NB4 (cell line): ENCODE data around the gene ST8SIA5.

Experiments used
- POLR2A ChIP-seq: IDR thresholded peaks from 2 replicates; pipeline ENCODE4 v1.6.1; 2011; ENCODE audit warnings: mild to moderate bottlenecking; ENCODE audit not compliant: insufficient read length; ENCODE audit errors: extremely low read depth
- TF ChIP-seq, protein P1 (sequence below): IDR thresholded peaks from 2 replicates; pipeline ENCODE4 v1.6.1; 2011; ENCODE audit warnings: low read depth, low read length
- TF ChIP-seq, protein P2 (sequence below): IDR thresholded peaks from one replicate; pipeline ENCODE4 v1.5.1; 2012; ENCODE audit warnings: low read depth, low read length

DNA sequence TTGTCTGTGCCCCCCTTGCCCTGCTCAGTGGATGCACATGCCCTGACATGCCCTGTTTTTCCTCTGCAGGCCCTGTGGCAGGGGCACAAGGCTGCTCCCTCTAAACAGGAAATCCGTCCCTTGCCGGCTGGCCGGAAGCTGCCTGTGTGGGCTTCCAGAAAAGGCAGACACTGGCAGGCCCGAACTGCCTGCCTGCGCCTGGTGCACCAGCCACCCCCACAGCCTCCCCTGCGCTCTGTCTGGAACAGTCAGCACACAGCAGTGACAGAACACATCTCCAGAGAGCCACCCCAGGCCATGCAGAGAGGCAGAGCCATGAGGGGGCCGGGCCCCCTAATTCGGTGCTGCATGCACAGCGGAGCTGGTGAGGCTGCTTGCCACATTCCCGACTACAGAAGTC is 133.3 kb downstream of the ST8SIA5 start:
- TF ChIP-seq, protein P1, sequence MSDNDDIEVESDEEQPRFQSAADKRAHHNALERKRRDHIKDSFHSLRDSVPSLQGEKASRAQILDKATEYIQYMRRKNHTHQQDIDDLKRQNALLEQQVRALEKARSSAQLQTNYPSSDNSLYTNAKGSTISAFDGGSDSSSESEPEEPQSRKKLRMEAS, result no peak
- TF ChIP-seq, protein P2, sequence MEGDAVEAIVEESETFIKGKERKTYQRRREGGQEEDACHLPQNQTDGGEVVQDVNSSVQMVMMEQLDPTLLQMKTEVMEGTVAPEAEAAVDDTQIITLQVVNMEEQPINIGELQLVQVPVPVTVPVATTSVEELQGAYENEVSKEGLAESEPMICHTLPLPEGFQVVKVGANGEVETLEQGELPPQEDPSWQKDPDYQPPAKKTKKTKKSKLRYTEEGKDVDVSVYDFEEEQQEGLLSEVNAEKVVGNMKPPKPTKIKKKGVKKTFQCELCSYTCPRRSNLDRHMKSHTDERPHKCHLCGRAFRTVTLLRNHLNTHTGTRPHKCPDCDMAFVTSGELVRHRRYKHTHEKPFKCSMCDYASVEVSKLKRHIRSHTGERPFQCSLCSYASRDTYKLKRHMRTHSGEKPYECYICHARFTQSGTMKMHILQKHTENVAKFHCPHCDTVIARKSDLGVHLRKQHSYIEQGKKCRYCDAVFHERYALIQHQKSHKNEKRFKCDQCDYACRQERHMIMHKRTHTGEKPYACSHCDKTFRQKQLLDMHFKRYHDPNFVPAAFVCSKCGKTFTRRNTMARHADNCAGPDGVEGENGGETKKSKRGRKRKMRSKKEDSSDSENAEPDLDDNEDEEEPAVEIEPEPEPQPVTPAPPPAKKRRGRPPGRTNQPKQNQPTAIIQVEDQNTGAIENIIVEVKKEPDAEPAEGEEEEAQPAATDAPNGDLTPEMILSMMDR, result no peak
- no peak for TF ChIP-seq POLR2A
